T-helper 2 cell treated with Interferon-gamma antibody and Interleukin-4, amounts not matched to agents 5 μg/mL and 100 μg/mL, for 36 hours (primary cell): Measurements from ENCODE around the gene TLE4.
"Not testable (repeated sequence)": the region's sequence is repeated elsewhere in the genome, so short reads cannot be mapped to it uniquely, and the experiment has no call there.

Source experiments
- DNase-seq: peaks from one replicate; pipeline ENCODE4 v3.0.0; 2021; ENCODE audit warnings: low spot score
- H3K27ac Mint-ChIP-seq: one replicate; pipeline ENCODE4 v1.8.0; 2021; ENCODE audit warnings: mild to moderate bottlenecking, mixed read lengths
- H3K27me3 Mint-ChIP-seq: one replicate; pipeline ENCODE4 v1.8.0; 2021; ENCODE audit warnings: low read depth, mixed read lengths
- H3K36me3 Mint-ChIP-seq: one replicate; pipeline ENCODE4 v1.8.0; 2021; ENCODE audit warnings: low read depth, mixed read lengths
- H3K4me1 Mint-ChIP-seq: one replicate; pipeline ENCODE4 v1.8.0; 2021; ENCODE audit warnings: low read depth, mixed read lengths
- H3K4me3 Mint-ChIP-seq: one replicate; pipeline ENCODE4 v1.8.0; 2022; ENCODE audit warnings: mild to moderate bottlenecking, moderate library complexity, mixed read lengths
- H3K9me3 Mint-ChIP-seq: one replicate; pipeline ENCODE4 v1.8.0; 2021; ENCODE audit warnings: mixed read lengths

The TLE4 gene

DNA sequence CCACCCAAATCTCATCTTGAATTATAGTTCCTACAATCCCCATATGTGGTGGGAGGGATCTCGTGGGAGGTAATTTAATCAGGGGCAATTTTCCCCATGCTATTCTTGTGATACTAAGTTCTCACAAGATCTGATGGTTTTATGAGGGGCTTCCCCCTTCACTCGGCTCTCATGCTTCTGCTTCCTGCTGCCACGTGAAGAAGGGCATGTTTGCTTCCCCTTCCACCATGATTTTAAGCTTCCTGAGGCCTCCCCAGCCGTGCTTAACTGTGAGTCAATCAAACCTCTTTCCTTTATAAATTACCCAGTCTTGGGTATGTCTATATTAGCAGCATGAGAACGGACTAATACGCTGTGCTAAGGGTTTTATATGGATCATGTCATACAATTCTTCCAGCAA lies 72.3 kb downstream of the TLE4 start:
- Mint-ChIP-seq H3K27me3 (no peaks in the 10 kb centered on the region), H3K36me3 (peaks cover 38% of the 10 kb centered on the region), H3K4me3 (no peak overlapping the region), H3K9me3 (peaks cover 23% of the 10 kb centered on the region), H3K27ac (no peak overlapping the region), H3K4me1 (peaks cover 9% of the 10 kb centered on the region)
- DNase-seq, result no peak

DNA sequence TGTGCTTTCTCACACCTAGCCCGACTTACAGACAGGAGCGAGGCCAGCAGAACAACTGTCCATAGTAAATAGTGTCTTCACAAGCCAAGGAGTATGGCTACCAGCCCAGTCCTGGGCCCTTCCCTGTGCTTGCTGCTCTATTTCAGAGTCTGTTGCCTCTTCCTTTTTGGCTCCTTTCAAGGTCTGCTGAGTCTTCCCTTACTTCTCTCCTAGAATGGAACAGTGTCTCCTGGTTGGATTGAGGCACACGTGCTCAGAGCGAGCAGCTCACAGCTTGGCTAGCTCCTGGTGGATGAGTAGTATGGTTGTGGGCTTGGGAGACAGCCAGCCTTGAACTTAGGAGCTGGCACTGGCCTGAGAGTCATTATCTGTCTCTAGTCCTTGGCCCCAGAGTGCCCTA lies 72.8 kb downstream of the TLE4 start:
- Mint-ChIP-seq H3K27me3 (no peaks in the 10 kb centered on the region), H3K4me3 (no peak overlapping the region), H3K9me3 (peaks cover 23% of the 10 kb centered on the region), H3K27ac (no peak overlapping the region), H3K36me3 (peaks cover 38% of the 10 kb centered on the region), H3K4me1 (peaks cover 9% of the 10 kb centered on the region)
- no peak for DNase-seq

DNA sequence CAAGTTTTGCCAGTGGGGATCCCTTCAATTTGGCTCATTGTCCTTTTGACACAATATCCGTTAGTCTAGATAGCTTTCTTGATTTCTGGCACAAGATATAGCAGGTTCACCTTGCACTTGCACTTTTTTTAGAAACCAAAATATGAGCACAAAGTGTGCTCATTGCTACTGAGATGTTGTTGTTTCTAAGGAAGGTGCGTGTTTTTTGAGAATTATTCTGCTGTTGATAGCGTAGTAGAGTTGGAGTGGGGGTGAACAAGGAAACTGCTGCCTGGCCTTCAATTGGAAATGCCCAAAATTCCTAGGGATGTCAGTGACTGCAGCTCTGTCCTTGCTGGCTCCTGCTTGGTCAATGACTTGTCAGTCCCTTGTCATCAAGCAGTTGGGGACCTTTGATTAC lies 73.3 kb downstream of the TLE4 start:
- Mint-ChIP-seq H3K27ac (no peak overlapping the region), H3K27me3 (no peaks in the 10 kb centered on the region), H3K4me3 (no peak overlapping the region), H3K9me3 (peaks cover 23% of the 10 kb centered on the region), H3K36me3 (peaks cover 34% of the 10 kb centered on the region), H3K4me1 (peaks cover 5% of the 10 kb centered on the region)
- no peak for DNase-seq

DNA sequence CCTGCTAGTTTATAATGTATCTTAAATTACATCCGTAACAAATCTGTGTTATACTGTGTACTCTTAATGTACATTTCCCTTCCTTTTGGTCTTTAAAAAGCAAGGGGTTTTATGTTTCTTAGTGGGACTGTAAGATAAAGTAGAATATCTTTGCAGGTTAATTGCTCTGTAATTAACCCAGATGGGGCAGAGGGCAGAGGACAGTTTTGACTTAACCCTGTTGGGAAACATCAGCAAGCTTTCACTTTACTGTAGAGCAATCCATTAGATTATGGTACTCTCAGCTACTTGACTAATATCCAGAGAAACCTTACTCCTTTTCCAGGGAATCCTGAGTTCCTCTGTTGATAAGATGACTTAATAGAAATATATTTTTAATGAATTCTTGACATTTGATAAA lies 74.3 kb downstream of the TLE4 start:
- no peak for DNase-seq
- H3K4me3 Mint-ChIP-seq, result no peak overlapping the region
- H3K4me1 Mint-ChIP-seq, result no peaks in the 10 kb centered on the region
- H3K36me3 Mint-ChIP-seq, result peaks cover 34% of the 10 kb centered on the region
- peaks cover 23% of the 10 kb centered on the region for H3K9me3 Mint-ChIP-seq
- no peaks in the 10 kb centered on the region for H3K27me3 Mint-ChIP-seq
- no peak overlapping the region for H3K27ac Mint-ChIP-seq

- no peak for DNase-seq
- no peak overlapping the region for H3K27ac Mint-ChIP-seq
- peaks cover 2% of the 10 kb centered on the region for H3K4me1 Mint-ChIP-seq
- H3K9me3 Mint-ChIP-seq, result no peaks in the 10 kb centered on the region
- peaks cover 12% of the 10 kb centered on the region for H3K36me3 Mint-ChIP-seq
- H3K4me3 Mint-ChIP-seq, result no peak overlapping the region
- no peaks in the 10 kb centered on the region for H3K27me3 Mint-ChIP-seq
These were observed 79.6 kb downstream of the TLE4 start for GRCh38 chr9:79651251-79651795.

DNA sequence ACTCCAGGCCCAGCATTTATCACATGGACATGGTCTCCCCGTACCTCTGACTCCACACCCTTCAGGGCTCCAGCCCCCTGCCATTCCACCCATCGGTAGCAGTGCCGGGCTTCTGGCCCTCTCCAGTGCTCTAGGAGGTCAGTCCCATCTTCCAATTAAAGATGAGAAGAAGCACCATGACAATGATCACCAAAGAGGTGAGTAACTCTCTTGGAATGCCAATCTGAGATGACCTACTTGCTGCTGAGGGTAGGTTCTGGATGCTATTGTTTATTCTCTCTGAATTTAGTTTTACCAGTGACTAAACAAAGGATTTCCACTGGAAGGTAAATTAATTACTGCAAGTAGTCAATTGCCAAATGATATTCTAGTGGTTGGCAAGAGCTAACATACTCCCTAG lies 80.8 kb downstream of the TLE4 start:
- H3K9me3 Mint-ChIP-seq, result no peaks in the 10 kb centered on the region
- peaks cover 2% of the 10 kb centered on the region for H3K4me1 Mint-ChIP-seq
- DNase-seq, result no peak
- no peaks in the 10 kb centered on the region for H3K27me3 Mint-ChIP-seq
- no peak overlapping the region for H3K27ac Mint-ChIP-seq
- peaks cover 17% of the 10 kb centered on the region for H3K36me3 Mint-ChIP-seq
- H3K4me3 Mint-ChIP-seq, result no peak overlapping the region

GRCh38 chr9:79654591-79655382 lies 83.0 kb downstream of the TLE4 start:
- H3K4me3 Mint-ChIP-seq, H3K27me3 Mint-ChIP-seq, DNase-seq, H3K4me1 Mint-ChIP-seq, H3K27ac Mint-ChIP-seq, H3K9me3 Mint-ChIP-seq: not testable (repeated sequence)
- H3K36me3 Mint-ChIP-seq, result peaks cover 17% of the 10 kb centered on the region

DNA sequence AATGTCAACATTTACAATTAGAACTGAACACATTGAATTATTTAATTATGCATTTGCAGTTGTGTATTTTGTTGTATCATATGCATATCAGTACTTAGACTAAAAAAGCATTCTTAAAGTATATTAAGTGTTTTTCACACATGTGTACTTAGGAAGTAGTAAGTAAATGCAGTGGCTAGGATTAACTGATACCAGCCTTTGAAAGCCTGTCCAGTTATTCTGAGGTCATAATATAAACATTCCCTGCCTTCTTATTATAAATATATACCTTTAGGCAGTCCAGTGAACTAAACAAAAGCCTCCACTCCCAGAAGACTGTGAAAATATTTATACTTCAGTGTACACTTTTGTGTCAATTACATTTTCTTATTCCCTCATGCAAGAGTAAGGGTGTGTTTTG lies 83.8 kb downstream of the TLE4 start:
- Mint-ChIP-seq H3K27ac (no peak overlapping the region), H3K27me3 (no peaks in the 10 kb centered on the region), H3K36me3 (peaks cover 15% of the 10 kb centered on the region), H3K4me1 (peaks cover 2% of the 10 kb centered on the region), H3K9me3 (no peaks in the 10 kb centered on the region), H3K4me3 (no peak overlapping the region)
- no peak for DNase-seq

- Mint-ChIP-seq H3K27me3 (no peaks in the 10 kb centered on the region), H3K27ac (no peak overlapping the region), H3K4me1 (peaks cover 2% of the 10 kb centered on the region), H3K36me3 (peaks cover 15% of the 10 kb centered on the region), H3K9me3 (no peaks in the 10 kb centered on the region), H3K4me3 (no peak overlapping the region)
- no peak for DNase-seq
These were observed 84.4 kb downstream of the TLE4 start for GRCh38 chr9:79656169-79656568.

GRCh38 chr9:79657891-79658290 lies 86.1 kb downstream of the TLE4 start:
- peaks cover 15% of the 10 kb centered on the region for H3K36me3 Mint-ChIP-seq
- no peak overlapping the region for H3K4me3 Mint-ChIP-seq
- H3K27me3 Mint-ChIP-seq, result no peaks in the 10 kb centered on the region
- no peak for DNase-seq
- H3K4me1 Mint-ChIP-seq, result peaks cover 14% of the 10 kb centered on the region
- H3K27ac Mint-ChIP-seq, result no peak overlapping the region
- no peaks in the 10 kb centered on the region for H3K9me3 Mint-ChIP-seq

DNA sequence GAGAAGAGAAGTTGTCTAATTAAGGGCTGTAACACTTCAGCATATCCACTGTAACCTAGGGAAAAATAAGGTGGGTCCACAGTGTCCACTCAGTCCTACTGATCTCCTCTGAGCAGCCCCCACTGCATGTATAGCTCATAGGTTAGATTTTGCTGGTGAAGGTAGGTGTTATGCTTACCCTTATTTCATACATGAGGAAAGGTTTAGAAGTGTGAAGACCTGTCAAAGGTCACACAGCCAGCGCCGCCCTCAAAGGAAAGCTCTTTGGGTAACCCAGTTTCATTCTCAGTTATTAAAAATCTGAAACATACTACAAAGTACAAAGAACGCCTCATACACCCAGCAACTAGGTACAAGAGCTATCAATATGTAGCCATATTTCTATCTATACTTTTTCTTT lies 87.2 kb downstream of the TLE4 start:
- no peak for DNase-seq
- Mint-ChIP-seq H3K4me1 (peaks cover 19% of the 10 kb centered on the region), H3K4me3 (no peak overlapping the region), H3K27ac (no peak overlapping the region), H3K27me3 (no peaks in the 10 kb centered on the region), H3K9me3 (no peaks in the 10 kb centered on the region), H3K36me3 (peaks cover 18% of the 10 kb centered on the region)

GRCh38 chr9:79660615-79661014 lies 88.8 kb downstream of the TLE4 start:
- peaks cover 19% of the 10 kb centered on the region for H3K4me1 Mint-ChIP-seq
- no peaks in the 10 kb centered on the region for H3K9me3 Mint-ChIP-seq
- no peaks in the 10 kb centered on the region for H3K27me3 Mint-ChIP-seq
- no peak for DNase-seq
- peaks cover 16% of the 10 kb centered on the region for H3K36me3 Mint-ChIP-seq
- no peak overlapping the region for H3K27ac Mint-ChIP-seq
- H3K4me3 Mint-ChIP-seq, result no peak overlapping the region

DNA sequence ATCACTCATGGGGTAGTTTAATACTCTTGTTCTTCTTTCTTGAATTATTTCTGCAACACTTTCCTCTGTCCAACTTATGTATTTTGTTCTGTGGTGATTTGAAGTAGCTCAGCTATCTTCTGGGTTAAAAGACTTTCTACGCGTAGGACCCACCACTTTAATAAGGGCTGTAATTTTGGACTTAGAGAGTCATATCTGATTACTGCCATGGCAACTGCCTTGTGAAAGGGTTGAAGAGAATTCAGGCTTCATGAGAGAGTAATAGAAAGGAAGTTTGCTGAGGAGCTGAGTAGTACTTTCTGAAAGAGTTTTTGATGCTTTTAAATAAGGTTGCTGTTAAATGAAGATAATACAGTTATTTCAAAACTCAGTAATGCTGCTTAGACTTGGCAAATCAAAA lies 89.5 kb downstream of the TLE4 start:
- Mint-ChIP-seq H3K9me3 (no peaks in the 10 kb centered on the region), H3K4me1 (peaks cover 21% of the 10 kb centered on the region), H3K36me3 (peaks cover 11% of the 10 kb centered on the region), H3K27me3 (no peaks in the 10 kb centered on the region), H3K4me3 (no peak overlapping the region), H3K27ac (no peak overlapping the region)
- DNase-seq, result no peak

- Mint-ChIP-seq H3K36me3 (peaks cover 8% of the 10 kb centered on the region), H3K27ac (no peak overlapping the region), H3K9me3 (no peaks in the 10 kb centered on the region), H3K27me3 (no peaks in the 10 kb centered on the region), H3K4me1 (peaks cover 21% of the 10 kb centered on the region), H3K4me3 (no peak overlapping the region)
- no peak for DNase-seq
These were observed 90.2 kb downstream of the TLE4 start for GRCh38 chr9:79661886-79662536.
